Astrocyte (in vitro differentiated cells and primary cell): ENCODE measurements around the gene PITX2. TPM values are rescaled to one million over a fixed set of nuclear protein-coding genes. Genes with fewer than 3 reads are reported as not detected.

Source experiments
- DNase-seq: peaks from one replicate; pipeline ENCODE4 v3.0.0-alpha.2; 2010; ENCODE audit warnings: low read depth
- FAIRE-seq: peaks from 2 replicates; lab custom pipeline; 2011; peaks lifted over from hg19 to GRCh38; lab: Jason Lieb, UNC
- H2AFZ ChIP-seq: 2 replicates; pipeline ENCODE4 v1.6.0; 2012; ENCODE audit warnings: low read depth, low read length, inconsistent platforms
- H3K27ac ChIP-seq: 2 replicates; pipeline ENCODE4 v1.5.1; 2011; ENCODE audit warnings: low read depth, low read length, inconsistent platforms
- H3K27me3 ChIP-seq: 2 replicates; pipeline ENCODE4 v1.6.0; 2011; ENCODE audit warnings: low read length, inconsistent platforms; ENCODE audit not compliant: insufficient read depth
- H3K36me3 ChIP-seq: 2 replicates; pipeline ENCODE4 v1.5.1; 2011; ENCODE audit warnings: low read length, inconsistent platforms; ENCODE audit not compliant: insufficient read depth
- H3K4me1 ChIP-seq: 2 replicates; pipeline ENCODE4 v1.5.1; 2011; ENCODE audit warnings: low read length, inconsistent platforms; ENCODE audit not compliant: insufficient read depth
- H3K4me2 ChIP-seq: 2 replicates; pipeline ENCODE4 v1.6.0; 2012; ENCODE audit warnings: low read length, inconsistent platforms
- H3K4me3 ChIP-seq: 2 replicates; pipeline ENCODE4 v1.5.1; 2011; ENCODE audit warnings: low read depth, mild to moderate bottlenecking, low read length, inconsistent platforms; ENCODE audit not compliant: insufficient read depth
- H3K79me2 ChIP-seq: 2 replicates; pipeline ENCODE4 v1.6.0; 2012; ENCODE audit warnings: mild to moderate bottlenecking, low read length, inconsistent platforms; ENCODE audit not compliant: insufficient read depth
- H3K9ac ChIP-seq: 2 replicates; pipeline ENCODE4 v1.6.0; 2012; ENCODE audit warnings: mild to moderate bottlenecking, low read length, inconsistent platforms
- H3K9me3 ChIP-seq: 2 replicates; pipeline ENCODE4 v1.5.1; 2012; ENCODE audit warnings: low read depth, mild to moderate bottlenecking, low read length, inconsistent platforms; ENCODE audit not compliant: insufficient read depth
- H4K20me1 ChIP-seq: 2 replicates; pipeline ENCODE4 v1.6.0; 2012; ENCODE audit warnings: low read length, inconsistent platforms; ENCODE audit not compliant: insufficient read depth
- H3K27ac Mint-ChIP-seq: one replicate; pipeline ENCODE4 v1.8.0; 2021; ENCODE audit warnings: mild to moderate bottlenecking, mixed read lengths; ENCODE audit not compliant: unreplicated experiment
- H3K27me3 Mint-ChIP-seq: one replicate; pipeline ENCODE4 v1.8.0; 2021; ENCODE audit warnings: low read depth, mixed read lengths; ENCODE audit not compliant: unreplicated experiment
- H3K36me3 Mint-ChIP-seq: one replicate; pipeline ENCODE4 v1.8.0; 2021; ENCODE audit warnings: low read depth, mixed read lengths; ENCODE audit not compliant: unreplicated experiment
- H3K4me1 Mint-ChIP-seq: one replicate; pipeline ENCODE4 v1.8.0; 2021; ENCODE audit warnings: low read depth, mixed read lengths; ENCODE audit not compliant: unreplicated experiment
- H3K4me3 Mint-ChIP-seq: one replicate; pipeline ENCODE4 v1.8.0; 2021; ENCODE audit warnings: mild to moderate bottlenecking, moderate library complexity, mixed read lengths; ENCODE audit not compliant: unreplicated experiment
- H3K9me3 Mint-ChIP-seq: one replicate; pipeline ENCODE4 v1.8.0; 2021; ENCODE audit warnings: mild to moderate bottlenecking, mixed read lengths; ENCODE audit not compliant: unreplicated experiment
- EZH2 ChIP-seq: IDR thresholded peaks from 2 replicates; pipeline ENCODE4 v1.6.1; 2012; ENCODE audit warnings: mild to moderate bottlenecking, low read length, inconsistent platforms; ENCODE audit not compliant: insufficient read depth
- total RNA-seq: library from RNA; stranded (reverse); gene quantifications from 2 replicates; pipeline ENCODE4 v1.2.1, GENCODE V29; 2021
- TF ChIP-seq, protein P1 (sequence below): IDR thresholded peaks from 2 replicates; pipeline ENCODE4 v1.5.1; 2011; ENCODE audit warnings: low read depth, mild to moderate bottlenecking, inconsistent platforms, low read length, moderate library complexity; ENCODE audit not compliant: insufficient read depth

PITX2 gene
- total RNA-seq, 1 donor from 2014 or later = 3.8 TPM

DNA sequence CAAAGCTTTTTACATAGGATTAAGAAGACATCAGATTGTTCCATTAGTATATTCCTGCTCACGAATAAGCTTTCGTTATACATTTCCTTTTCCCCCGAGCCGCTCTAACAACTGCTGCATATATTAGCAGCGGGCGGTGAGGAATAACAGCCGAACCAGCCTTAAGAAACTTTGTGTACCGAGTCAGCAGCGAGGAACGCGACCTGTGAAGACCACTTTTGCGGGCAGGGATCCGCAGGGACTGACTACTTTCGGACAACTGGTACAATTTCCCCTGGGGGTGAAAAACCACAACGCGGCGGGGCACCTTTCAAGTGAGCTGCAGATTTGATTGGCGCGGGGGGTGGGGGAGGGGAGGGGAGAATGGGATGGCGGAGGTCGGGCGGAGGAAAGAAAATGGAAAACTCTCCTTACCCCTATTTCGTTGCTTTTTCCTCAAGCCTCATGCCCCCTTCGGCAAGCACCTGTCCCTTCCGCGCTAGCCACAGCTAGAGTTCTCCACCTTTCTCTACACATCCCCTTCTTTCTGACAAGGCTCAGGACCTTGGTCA, 5.9 kb upstream of the PITX2 start:
- Mint-ChIP-seq H3K27ac (peak overlapping the region; percentile 66), H3K4me3 (no peak overlapping the region)

DNA sequence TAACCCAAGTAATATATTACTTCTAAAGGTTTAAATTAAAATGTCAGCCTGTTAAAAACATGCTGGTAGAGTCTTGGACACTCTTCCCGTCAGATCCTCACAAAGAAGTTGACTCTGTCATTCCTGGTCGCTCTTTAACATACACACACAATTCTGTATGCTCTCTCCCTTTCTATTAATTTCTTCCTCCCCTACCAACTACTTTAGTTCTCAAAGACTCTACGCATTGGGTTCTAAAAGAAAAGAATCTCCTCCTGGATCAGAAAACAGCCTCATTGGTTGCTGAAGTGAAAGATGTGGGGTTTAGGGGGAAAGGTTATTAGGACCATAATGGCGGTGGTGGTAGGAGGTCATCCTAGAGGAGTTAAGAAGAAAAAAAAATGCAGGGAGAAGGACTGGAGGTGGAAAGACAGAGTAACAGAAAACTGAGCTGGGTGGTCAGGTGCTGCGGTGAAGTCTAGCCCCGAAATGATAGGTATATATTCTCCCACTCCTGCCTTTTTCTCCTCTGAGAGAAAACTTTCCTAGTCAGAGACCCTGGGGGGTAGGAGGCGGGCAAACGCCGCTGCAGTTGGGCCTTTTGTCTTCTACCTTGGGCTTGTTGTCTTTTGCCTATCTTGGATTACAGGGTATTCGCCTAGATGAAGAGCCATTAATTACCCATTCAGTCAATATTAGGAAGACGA, 5.2 kb upstream of the PITX2 start:
- Histone ChIP-seq H3K4me2 (no peak overlapping the region), H3K36me3 (no peaks in the 10 kb centered on the region), H2AFZ (no peak overlapping the region), H3K9me3 (peaks cover 11% of the 10 kb centered on the region), H3K9ac (no peak overlapping the region), H3K79me2 (no peaks in the 10 kb centered on the region), H4K20me1 (peaks cover 3% of the 10 kb centered on the region), H3K4me3 (no peak overlapping the region), H3K4me1 (peaks cover 5% of the 10 kb centered on the region), H3K27me3 (peaks cover 94% of the 10 kb centered on the region), H3K27ac (no peak overlapping the region)
- TF ChIP-seq, protein P1, sequence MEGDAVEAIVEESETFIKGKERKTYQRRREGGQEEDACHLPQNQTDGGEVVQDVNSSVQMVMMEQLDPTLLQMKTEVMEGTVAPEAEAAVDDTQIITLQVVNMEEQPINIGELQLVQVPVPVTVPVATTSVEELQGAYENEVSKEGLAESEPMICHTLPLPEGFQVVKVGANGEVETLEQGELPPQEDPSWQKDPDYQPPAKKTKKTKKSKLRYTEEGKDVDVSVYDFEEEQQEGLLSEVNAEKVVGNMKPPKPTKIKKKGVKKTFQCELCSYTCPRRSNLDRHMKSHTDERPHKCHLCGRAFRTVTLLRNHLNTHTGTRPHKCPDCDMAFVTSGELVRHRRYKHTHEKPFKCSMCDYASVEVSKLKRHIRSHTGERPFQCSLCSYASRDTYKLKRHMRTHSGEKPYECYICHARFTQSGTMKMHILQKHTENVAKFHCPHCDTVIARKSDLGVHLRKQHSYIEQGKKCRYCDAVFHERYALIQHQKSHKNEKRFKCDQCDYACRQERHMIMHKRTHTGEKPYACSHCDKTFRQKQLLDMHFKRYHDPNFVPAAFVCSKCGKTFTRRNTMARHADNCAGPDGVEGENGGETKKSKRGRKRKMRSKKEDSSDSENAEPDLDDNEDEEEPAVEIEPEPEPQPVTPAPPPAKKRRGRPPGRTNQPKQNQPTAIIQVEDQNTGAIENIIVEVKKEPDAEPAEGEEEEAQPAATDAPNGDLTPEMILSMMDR = no peak
- TF ChIP-seq EZH2 = no peak
- peaks cover 90% of the 10 kb centered on the region for H3K27me3 Mint-ChIP-seq
- H3K9me3 Mint-ChIP-seq = peaks cover 56% of the 10 kb centered on the region
- peaks cover 7% of the 10 kb centered on the region for H3K4me1 Mint-ChIP-seq
- DNase-seq (no peak), FAIRE-seq (no peak)
- peaks cover 15% of the 10 kb centered on the region for H3K36me3 Mint-ChIP-seq
- H3K27ac Mint-ChIP-seq = peak overlapping the region; percentile 66
- no peak overlapping the region for H3K4me3 Mint-ChIP-seq

More for the DNA sequence above, 5.9 kb upstream of the PITX2 start:
- Mint-ChIP-seq H3K9me3 (peaks cover 59% of the 10 kb centered on the region), H3K27me3 (peaks cover 90% of the 10 kb centered on the region), H3K4me1 (peaks cover 7% of the 10 kb centered on the region), H3K36me3 (peaks cover 18% of the 10 kb centered on the region)
- H3K27ac ChIP-seq = no peak overlapping the region
- TF ChIP-seq, protein P1 = no peak
- TF ChIP-seq EZH2 = peak; percentile 65
- DNase-seq (no peak), FAIRE-seq (no peak)
- H3K9ac ChIP-seq = no peak overlapping the region
- no peak overlapping the region for H3K4me3 ChIP-seq
- peaks cover 11% of the 10 kb centered on the region for H3K9me3 ChIP-seq
- H3K79me2 ChIP-seq = no peaks in the 10 kb centered on the region
- peaks cover 3% of the 10 kb centered on the region for H3K4me1 ChIP-seq
- peaks cover 3% of the 10 kb centered on the region for H4K20me1 ChIP-seq
- no peak overlapping the region for H3K4me2 ChIP-seq
- H3K36me3 ChIP-seq = no peaks in the 10 kb centered on the region
- no peak overlapping the region for H2AFZ ChIP-seq
- peaks cover 94% of the 10 kb centered on the region for H3K27me3 ChIP-seq
